ENCODE data around the gene CYP26C1.

The CYP26C1 gene

GRCh38 chr10:93070378-93071176 is 10.0 kb downstream of the CYP26C1 start:
- DNase-seq (ENCODE audit: low read depth) = no peak
- TF ChIP-seq CTCF (IDR thresholded peaks at IDR 0.05; ENCODE audit: insufficient read depth, low read depth, low read length, missing control alignments) = no peak

GRCh38 chr10:93071177-93071472 is 10.5 kb downstream of the CYP26C1 start:
- no peak for TF ChIP-seq CTCF (IDR thresholded peaks at IDR 0.05; ENCODE audit: insufficient read depth, low read depth, low read length, missing control alignments)
- no peak for DNase-seq (ENCODE audit: low read depth)
- no peak overlapping the region for H3K4me3 ChIP-seq (ENCODE audit: low read depth, low read length)

More at GRCh38 chr10:93070378-93071176, 10.0 kb downstream of the CYP26C1 start:
- no peak overlapping the region for H3K4me3 ChIP-seq (ENCODE audit: low read depth, low read length)

GRCh38 chr10:93071674-93072224 is 11.2 kb downstream of the CYP26C1 start:
- H3K4me3 ChIP-seq (ENCODE audit: low read depth, low read length) = no peak overlapping the region
- DNase-seq (ENCODE audit: low read depth) = no peak
- TF ChIP-seq CTCF (IDR thresholded peaks at IDR 0.05; ENCODE audit: insufficient read depth, low read depth, low read length, missing control alignments) = no peak

GRCh38 chr10:93072225-93072712 is 11.7 kb downstream of the CYP26C1 start:
- no peak overlapping the region for H3K4me3 ChIP-seq (ENCODE audit: low read depth, low read length)
- TF ChIP-seq CTCF (IDR thresholded peaks at IDR 0.05; ENCODE audit: insufficient read depth, low read depth, low read length, missing control alignments) = no peak
- DNase-seq (ENCODE audit: low read depth) = no peak

GRCh38 chr10:93072713-93073538 is 12.3 kb downstream of the CYP26C1 start:
- H3K4me3 ChIP-seq (ENCODE audit: low read depth, low read length) = no peak overlapping the region
- no peak for DNase-seq (ENCODE audit: low read depth)
- TF ChIP-seq CTCF (IDR thresholded peaks at IDR 0.05; ENCODE audit: insufficient read depth, low read depth, low read length, missing control alignments) = no peak

GRCh38 chr10:93073539-93074146 is 13.0 kb downstream of the CYP26C1 start, which contains the start of gene CYP26A1:
Gene CYP26A1 (plus strand): TSS chr10:93073893. CDS start chr10:93073935, 42 bp downstream.
- H3K4me3 ChIP-seq (ENCODE audit: low read depth, low read length) = no peak within 1 kb of the TSS
- no peak for DNase-seq (ENCODE audit: low read depth)
- TF ChIP-seq CTCF (IDR thresholded peaks at IDR 0.05; ENCODE audit: insufficient read depth, low read depth, low read length, missing control alignments) = no peak

Data from GM12865 (cell line).